Sigmoid colon (tissue), 7 donors: Measurements from ENCODE around the gene LARP1. TPM values are rescaled to one million over a fixed set of nuclear protein-coding genes. Genes with fewer than 3 reads are reported as not detected.

Source experiments
- DNase-seq: peaks from one replicate; pipeline ENCODE4 v3.0.0-alpha.2; 2019
- H3K27ac ChIP-seq, 4 donors: fragments of 200-600 bp; sonication (generic); one replicate each; pipeline ENCODE4 v1.5.1; 2016 to 2019; ENCODE audit warnings: mild to moderate bottlenecking in 1 of 4
- H3K27me3 ChIP-seq, 3 donors: fragments of 200-600 bp; sonication (generic); one replicate each; pipeline ENCODE4 v1.5.1; 2019; ENCODE audit warnings: mild to moderate bottlenecking in 1 of 3
- H3K36me3 ChIP-seq, 4 donors: fragments of 200-600 bp; sonication (generic); one replicate each; pipeline ENCODE4 v1.5.1; 2016 to 2019
- H3K4me1 ChIP-seq, 4 donors: fragments of 200-600 bp; sonication (generic); one replicate each; pipeline ENCODE4 v1.5.1; 2017 to 2019
- H3K4me3 ChIP-seq, 4 donors: fragments of 200-600 bp; sonication (generic); one replicate each; pipeline ENCODE4 v1.5.1; 2017 to 2019; ENCODE audit warnings: mild to moderate bottlenecking in 2 of 4, moderate library complexity in 1 of 4
- H3K9me3 ChIP-seq, 4 donors: fragments of 200-600 bp in 3 of 4; sonication (generic) in 3 of 4; one replicate each; pipeline versions ENCODE4 v1.5.1 to v1.6.1; 2013 to 2019
- CTCF ChIP-seq, 4 experiments: fragments of 450-650 bp in 3 of 4; fragments of 200-600 bp in 1 of 4; IDR thresholded peaks; one replicate each; pipeline ENCODE4 v1.5.1; 2016 to 2019; ENCODE audit warnings: antibody characterized with exemption in 4 of 4, mild to moderate bottlenecking in 3 of 4, moderate library complexity in 2 of 4
- EP300 ChIP-seq, 4 donors: sonication (generic); formaldehyde crosslinking; IDR thresholded peaks; one replicate each; pipeline ENCODE4 v1.6.1; 2017; ENCODE audit warnings: antibody characterized with exemption in 4 of 4
- POLR2A ChIP-seq, 2 donors: fragments of 450-650 bp; IDR thresholded peaks; one replicate each; pipeline ENCODE4 v1.6.1; 2016; ENCODE audit warnings: antibody characterized with exemption in 2 of 2, mild to moderate bottlenecking in 2 of 2, moderate library complexity in 2 of 2
- POLR2AphosphoS5 ChIP-seq, 4 donors: sonication (generic); formaldehyde crosslinking; IDR thresholded peaks; one replicate each; pipeline ENCODE4 v1.6.1; 2017; ENCODE audit warnings: antibody characterized with exemption in 4 of 4
- WGBS, 2 donors: extraction: QIAGEN DNeasy Blood & Tissue Kit; methylation state at CpG; one replicate each; pipeline ENCODE4 v1.1.7; 2013; 5-methylcytosine and 5-hydroxymethylcytosine counted together
- intact Hi-C: fragments of 100-400 bp; cut with DNase I; formaldehyde crosslinking; loops from one replicate; pipeline ENCODE4 v1.15.1; 2023
- polyA plus RNA-seq, 3 donors: library from polyadenylated mRNA; stranded (reverse); fragments of 200-250 nt; gene quantifications; one replicate each; pipeline ENCODE4 v1.2.3, GENCODE V29; 2013
- total RNA-seq, 4 donors: library from RNA; depleted of rRNA; stranded (reverse); fragments of >200 nt; gene quantifications; one replicate each; pipeline ENCODE4 v1.1.0, GENCODE V29; 2016
- donor health status: healthy with polysubstance abuse.
- donor health status: Bipolar disorder and iron deficiency.
- donor health status: healthy.

LARP1 gene
- total and polyA plus RNA-seq, 7 donors = 10.2 to 97.8 (median 49.0) TPM

GRCh38 chr5:154815684-154816247, 60.6 kb downstream of the LARP1 start:
- no peaks in the 10 kb centered on the region for H3K27me3 ChIP-seq
- no peaks in the 10 kb centered on the region for H3K9me3 ChIP-seq
- WGBS, 2 donors = 82 to 92% methylated on average over 5 of the region's 5 CpGs
- intact Hi-C loops = no loop called here
- H3K36me3 ChIP-seq = peaks cover 14 to 95% (median 48%) of the 10 kb centered on the region in 4 donors
- no peak for TF ChIP-seq EP300 (IDR thresholded peaks at IDR 0.05)
- TF ChIP-seq POLR2A (IDR thresholded peaks at IDR 0.05) = no peak
- peak in 1 of 4 donors; percentile 37 for TF ChIP-seq POLR2AphosphoS5 (IDR thresholded peaks at IDR 0.05)
- no peak for TF ChIP-seq CTCF (IDR thresholded peaks at IDR 0.05)
- no peak for DNase-seq
- H3K4me1 ChIP-seq = peaks cover 0 to 18% (median 12%) of the 10 kb centered on the region in 4 donors
- peak overlapping the region in 1 of 4 donors; percentile 34 for H3K27ac ChIP-seq
- H3K4me3 ChIP-seq = no peak overlapping the region

GRCh38 chr5:154816891-154817492, 61.8 kb downstream of the LARP1 start:
- 92 to 95% methylated on average over 5 of the region's 5 CpGs for WGBS, 2 donors
- Histone ChIP-seq H3K4me1 (peaks cover 0 to 18% (median 12%) of the 10 kb centered on the region in 4 donors), H3K36me3 (peaks cover 17 to 96% (median 51%) of the 10 kb centered on the region in 4 donors), H3K9me3 (no peaks in the 10 kb centered on the region), H3K4me3 (no peak overlapping the region), H3K27me3 (no peaks in the 10 kb centered on the region), H3K27ac (peak overlapping the region in 2 of 4 donors; percentile 44 to 48)
- DNase-seq = no peak
- TF ChIP-seq CTCF (IDR thresholded peaks at IDR 0.05) (no peak), POLR2A (IDR thresholded peaks at IDR 0.05) (no peak), POLR2AphosphoS5 (IDR thresholded peaks at IDR 0.05) (no peak), EP300 (IDR thresholded peaks at IDR 0.05) (no peak)
- intact Hi-C loops = no loop called here

GRCh38 chr5:154817815-154818214, 62.6 kb downstream of the LARP1 start:
- intact Hi-C loops = no loop called here
- Histone ChIP-seq H3K4me3 (no peak overlapping the region), H3K27ac (peak overlapping the region in 3 of 4 donors; percentile 25 to 48 (median 44)), H3K36me3 (peaks cover 22 to 96% (median 52%) of the 10 kb centered on the region in 4 donors), H3K27me3 (no peaks in the 10 kb centered on the region), H3K4me1 (peaks cover 0 to 14% (median 12%) of the 10 kb centered on the region in 4 donors), H3K9me3 (no peaks in the 10 kb centered on the region)
- TF ChIP-seq EP300 (IDR thresholded peaks at IDR 0.05) = no peak
- no peak for TF ChIP-seq POLR2A (IDR thresholded peaks at IDR 0.05)
- TF ChIP-seq POLR2AphosphoS5 (IDR thresholded peaks at IDR 0.05) = no peak
- TF ChIP-seq CTCF (IDR thresholded peaks at IDR 0.05) = no peak
- no peak for DNase-seq
- WGBS, 2 donors = 87 to 93% methylated on average over 6 of the region's 6 CpGs

GRCh38 chr5:154818471-154819116, 63.4 kb downstream of the LARP1 start:
- TF ChIP-seq CTCF (IDR thresholded peaks at IDR 0.05) (no peak), POLR2AphosphoS5 (IDR thresholded peaks at IDR 0.05) (no peak), EP300 (IDR thresholded peaks at IDR 0.05) (no peak), POLR2A (IDR thresholded peaks at IDR 0.05) (no peak)

More at GRCh38 chr5:154818471-154819116, 63.4 kb downstream of the LARP1 start:
- intact Hi-C loops = no loop called here
- Histone ChIP-seq H3K36me3 (peaks cover 22 to 96% (median 59%) of the 10 kb centered on the region in 4 donors), H3K4me3 (no peak overlapping the region), H3K4me1 (peaks cover 0 to 10% (median 7%) of the 10 kb centered on the region in 4 donors), H3K27me3 (no peaks in the 10 kb centered on the region), H3K27ac (peak overlapping the region in 3 of 4 donors; percentile 25 to 48 (median 44)), H3K9me3 (no peaks in the 10 kb centered on the region)
- WGBS, 2 donors = 87 to 90% methylated on average over 2 of the region's 2 CpGs
- no peak for DNase-seq
